ENCODE data around the gene EIF2A.
A peak's percentile ranks its signal among the peaks of the same experiment; 100 is the strongest.
"Not testable (repeated sequence)": the region's sequence is repeated elsewhere in the genome, so short reads cannot be mapped to it uniquely, and the experiment has no call there.

The EIF2A gene

DNA sequence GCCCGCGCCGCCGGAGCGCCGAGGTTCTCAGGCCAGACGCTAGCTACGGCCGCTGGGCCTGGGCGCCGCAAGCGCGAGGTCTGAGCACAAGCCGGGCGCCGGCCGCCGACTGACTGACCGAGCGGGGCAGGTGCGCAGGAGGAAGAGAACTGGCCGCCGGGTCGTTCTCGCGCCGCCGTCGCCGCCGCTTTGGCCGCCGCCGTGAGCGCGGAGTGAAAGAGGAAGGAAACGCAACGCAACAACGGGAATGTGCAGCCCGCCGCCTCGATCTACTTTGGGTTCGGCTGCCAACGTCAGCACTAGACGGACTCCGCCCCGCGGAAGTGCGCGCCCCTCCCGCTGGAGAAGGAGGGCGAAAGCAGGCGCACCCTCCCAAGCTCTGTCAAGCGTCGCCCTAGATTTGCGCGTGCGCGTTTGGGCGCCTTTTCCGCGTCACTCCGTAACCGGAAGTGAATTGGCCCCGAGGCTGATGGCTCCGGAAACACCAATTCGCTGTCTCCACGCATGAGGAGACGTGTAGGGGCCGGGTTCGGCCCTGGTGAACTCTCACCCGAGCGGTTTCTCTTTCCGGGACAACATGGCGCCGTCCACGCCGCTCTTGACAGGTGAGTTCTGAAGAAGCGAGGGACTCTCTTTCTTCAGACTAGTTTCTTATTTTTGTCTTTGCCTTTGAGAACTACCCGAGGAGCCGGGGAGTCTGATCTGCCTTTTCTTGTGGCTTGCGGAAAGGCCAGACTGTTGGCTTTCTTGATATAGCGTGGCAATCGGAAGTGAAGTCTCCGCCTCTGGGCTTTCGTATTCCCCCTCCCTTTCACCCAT is at the start of gene EIF2A, which contains the start of gene SERP1:
Gene EIF2A (plus strand): TSS at position 562 of the 819 bp plus-strand sequence. CDS start 16 bp downstream, at position 578.
Gene SERP1 (minus strand): TSS at position 271 of the 819 bp plus-strand sequence. CDS start 361 bp downstream, outside the sequence.
- DNase-seq (ENCODE audit: low read depth in 2 of 2), result peak; percentile 99

DNA sequence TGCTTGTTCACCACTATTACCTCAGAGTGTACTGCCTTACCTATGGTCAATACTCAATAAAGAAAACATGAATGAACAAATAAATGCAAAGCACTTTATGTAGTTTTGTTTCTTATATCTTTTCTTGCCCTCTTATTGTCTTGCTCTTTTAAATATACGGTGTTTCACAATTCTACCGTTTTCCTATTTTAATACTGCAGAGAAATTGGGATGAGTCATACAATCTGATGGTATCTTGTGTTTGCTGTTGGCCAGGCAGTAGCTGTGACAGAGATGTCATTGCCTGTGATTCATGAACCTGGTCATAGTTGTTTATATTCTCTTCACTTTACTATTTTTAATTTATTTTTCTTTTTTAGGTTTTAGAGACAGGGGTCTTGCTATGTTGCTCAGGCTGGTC is 48.6 kb upstream of the EIF2A start:
- DNase-seq (ENCODE audit: low read depth in 2 of 2), result no peak

DNA sequence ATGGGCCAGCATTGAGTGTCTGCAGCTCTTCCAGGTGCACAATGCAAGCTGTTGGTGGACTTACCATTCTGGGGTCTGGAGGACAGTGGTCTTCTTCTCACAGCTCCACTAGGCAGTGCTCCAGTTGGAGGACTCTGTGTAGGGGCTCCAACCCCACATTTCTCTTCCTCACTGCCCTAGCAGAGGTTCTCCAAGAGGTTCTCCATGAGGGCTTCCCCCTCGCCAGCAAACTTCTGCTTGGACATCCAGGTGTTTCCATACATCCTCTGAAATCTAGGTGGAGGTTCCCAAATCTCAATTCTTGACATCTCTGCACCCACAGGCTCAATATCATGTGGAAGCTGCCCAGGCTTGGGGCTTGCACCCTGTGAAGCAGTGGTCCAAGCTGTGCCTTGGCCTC is 45.6 kb upstream of the EIF2A start:
- DNase-seq (ENCODE audit: low read depth in 2 of 2), result not testable (repeated sequence)

DNA sequence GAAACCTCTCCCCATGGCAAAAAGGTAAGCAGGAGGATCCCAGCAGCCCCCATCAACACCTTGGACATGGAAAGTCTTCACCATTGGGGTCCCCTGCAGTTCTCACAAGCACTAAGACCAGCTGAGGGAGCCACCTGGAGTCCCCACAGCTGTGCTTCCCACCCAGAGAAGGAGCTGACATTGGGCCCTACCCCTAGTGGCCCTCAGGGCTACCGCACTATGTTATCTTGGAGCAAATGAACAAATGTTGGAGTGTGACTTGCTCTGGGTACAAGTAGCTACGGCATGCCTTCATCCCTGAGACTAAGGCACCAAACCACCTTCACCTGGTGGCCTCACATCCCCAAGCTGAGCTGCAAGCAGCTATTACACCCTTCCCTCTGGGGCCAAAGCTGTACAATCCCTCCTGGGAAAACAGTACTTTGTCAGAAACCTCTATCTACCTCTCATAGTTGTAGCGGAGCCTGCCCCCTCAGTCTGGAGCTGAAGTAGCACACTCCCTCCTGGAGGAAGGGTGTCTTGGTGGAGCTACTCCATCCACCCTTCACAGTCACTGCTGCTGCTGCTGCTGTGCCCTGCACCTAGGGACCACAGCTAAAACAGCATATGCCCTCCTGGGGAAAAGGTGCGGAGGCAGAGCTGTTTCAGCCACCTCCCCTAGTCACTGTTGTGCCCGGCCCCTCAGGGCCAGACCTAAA is 43.0 kb upstream of the EIF2A start:
- no peak for DNase-seq (ENCODE audit: low read depth in 2 of 2)

DNA sequence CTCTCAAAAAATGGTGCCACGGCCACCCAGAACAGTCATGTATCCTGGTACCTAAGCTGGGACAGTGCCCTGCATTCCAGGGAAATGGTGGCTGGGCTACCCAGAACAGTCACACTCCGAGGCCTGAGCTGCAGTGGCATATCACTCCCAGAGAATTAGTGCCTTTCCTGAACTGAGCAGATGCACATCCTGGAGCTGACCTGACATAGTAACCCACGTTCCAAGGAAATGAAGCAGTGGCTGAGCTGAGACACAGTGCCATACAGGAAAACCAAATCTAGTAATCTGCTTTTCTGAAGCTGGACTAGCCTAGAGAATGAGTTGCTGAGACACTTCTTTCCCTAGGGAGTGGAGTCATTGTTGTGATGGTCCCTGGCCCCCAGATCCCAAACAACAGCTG is 42.1 kb upstream of the EIF2A start:
- DNase-seq (ENCODE audit: low read depth in 2 of 2), result no peak

DNA sequence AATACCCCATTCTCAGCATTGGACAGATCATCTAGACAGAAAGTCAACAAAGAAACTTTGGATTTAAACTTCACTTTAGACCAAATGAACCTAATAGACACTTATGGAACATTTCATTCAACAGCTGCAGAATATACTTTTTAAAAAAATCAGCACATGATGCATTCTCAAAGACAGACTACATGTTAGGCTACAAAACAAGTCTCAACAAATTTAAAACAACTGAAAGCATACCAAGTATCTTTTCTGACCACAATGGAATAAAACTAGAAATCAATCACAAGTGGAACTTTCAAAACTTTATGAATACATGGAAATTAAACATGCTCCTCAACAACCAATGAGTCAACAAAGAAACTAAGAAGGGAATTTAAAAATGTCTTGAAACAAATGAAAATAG is 38.2 kb upstream of the EIF2A start:
- DNase-seq (ENCODE audit: low read depth in 2 of 2), result no peak

DNA sequence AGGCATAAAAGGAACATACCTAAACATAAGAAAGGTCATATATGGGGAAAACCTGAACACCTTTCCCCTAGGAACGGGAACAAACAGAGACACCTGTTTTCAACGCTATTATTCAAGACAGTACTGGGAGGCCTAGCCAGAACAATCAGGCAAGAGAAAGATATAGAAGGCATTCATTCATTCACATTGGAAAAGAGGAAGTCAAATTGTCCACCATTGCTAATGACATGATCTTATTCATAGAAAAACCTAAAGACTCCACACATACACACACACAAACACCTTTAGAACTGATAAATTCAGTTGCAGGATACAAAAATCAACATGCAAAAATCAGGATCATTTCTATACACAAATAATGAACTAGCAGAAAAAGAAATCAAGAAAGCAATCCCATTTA is 36.8 kb upstream of the EIF2A start:
- no peak for DNase-seq (ENCODE audit: low read depth in 2 of 2)

GRCh38 chr3:150511122-150511821 is 35.3 kb upstream of the EIF2A start:
- no peak for DNase-seq (ENCODE audit: low read depth in 2 of 2)

DNA sequence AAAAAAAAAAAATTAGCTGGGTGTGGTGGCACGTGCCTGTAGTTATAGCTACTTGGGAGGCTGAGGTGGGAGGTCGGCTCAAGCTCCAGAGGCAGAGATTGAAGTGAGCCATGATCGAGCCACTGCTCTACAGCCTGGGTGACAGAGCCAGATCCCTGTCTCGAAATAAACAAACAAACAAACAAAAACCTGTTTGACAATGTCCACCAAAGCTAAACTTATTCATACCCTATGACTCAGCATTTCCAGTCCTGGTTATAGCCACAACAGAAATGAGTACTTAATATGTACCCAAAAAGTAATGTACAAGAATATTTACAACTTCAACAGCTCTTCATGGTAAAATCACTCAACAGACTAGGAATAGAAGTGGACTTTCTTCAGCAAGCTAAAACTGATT is 31.4 kb upstream of the EIF2A start:
- no peak for DNase-seq (ENCODE audit: low read depth in 2 of 2)

DNA sequence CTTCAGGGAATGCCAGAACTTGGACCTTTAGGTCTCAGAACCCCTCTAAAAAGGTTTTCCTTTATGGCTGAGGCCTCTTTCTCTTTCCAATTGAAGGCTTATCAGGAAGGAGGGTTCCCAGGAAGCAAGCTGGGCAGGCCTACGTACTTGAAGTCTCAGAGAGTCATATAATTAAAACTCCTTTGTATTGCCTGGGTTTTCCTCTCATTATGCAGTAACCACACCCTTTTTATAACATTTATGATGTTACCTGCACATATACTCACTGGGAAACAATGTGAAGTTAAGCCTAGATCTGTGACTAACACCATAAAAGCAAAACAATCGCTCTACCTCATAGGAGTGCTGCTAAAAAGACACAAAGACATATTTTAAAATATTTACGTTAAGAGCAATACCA is 27.6 kb upstream of the EIF2A start:
- DNase-seq (ENCODE audit: low read depth in 2 of 2), result no peak

GRCh38 chr3:150520408-150520807 is 26.2 kb upstream of the EIF2A start:
- DNase-seq (ENCODE audit: low read depth in 2 of 2), result no peak

- DNase-seq (ENCODE audit: low read depth in 2 of 2), result no peak
Observed at GRCh38 chr3:150521463-150521862, 25.1 kb upstream of the EIF2A start.

DNA sequence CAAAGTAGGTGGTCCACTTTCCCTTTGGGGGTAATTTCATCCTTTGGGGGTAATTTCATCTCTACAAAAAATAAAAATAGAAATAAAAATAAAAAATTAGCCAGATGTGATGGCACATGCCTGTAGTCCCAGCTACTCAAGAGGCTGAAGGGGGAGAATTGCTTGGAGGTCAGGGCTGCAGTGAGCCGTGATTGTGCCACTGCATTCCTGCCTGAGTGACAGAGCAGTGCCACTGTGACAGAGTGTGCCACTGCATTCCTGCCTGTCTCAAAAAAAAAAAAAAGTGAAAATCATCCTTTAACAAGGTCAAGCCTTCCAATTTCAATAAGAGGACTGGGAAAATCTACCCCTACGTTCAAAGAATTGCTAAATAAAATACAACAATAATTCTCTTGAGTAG is 23.0 kb upstream of the EIF2A start:
- no peak for DNase-seq (ENCODE audit: low read depth in 2 of 2)

- DNase-seq (ENCODE audit: low read depth in 2 of 2), result no peak
Observed at GRCh38 chr3:150527464-150528255, 18.9 kb upstream of the EIF2A start.

- no peak for DNase-seq (ENCODE audit: low read depth in 2 of 2)
Observed at GRCh38 chr3:150528354-150528797, 18.2 kb upstream of the EIF2A start.

GRCh38 chr3:150531775-150532174 is 14.8 kb upstream of the EIF2A start:
- no peak for DNase-seq (ENCODE audit: low read depth in 2 of 2)

DNA sequence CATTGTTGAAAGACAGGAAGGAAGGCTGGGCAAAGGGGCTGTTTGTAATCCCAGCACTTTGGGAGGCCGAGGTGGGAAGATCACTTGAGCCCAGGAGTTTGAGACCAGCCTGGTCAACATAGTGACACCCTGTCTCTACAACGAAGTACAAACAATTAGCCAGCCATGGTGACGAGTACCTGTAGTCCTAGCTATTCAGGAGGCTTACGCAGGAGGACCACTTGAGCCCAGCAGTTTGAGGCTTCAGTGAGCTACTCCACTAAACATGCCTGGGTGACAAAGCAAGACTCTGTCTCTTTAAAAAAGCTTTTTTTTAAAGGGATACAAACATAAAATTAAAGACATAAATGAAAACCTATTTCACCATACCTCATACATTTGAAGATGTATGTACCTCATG is 11.4 kb upstream of the EIF2A start:
- no peak for DNase-seq (ENCODE audit: low read depth in 2 of 2)

- DNase-seq (ENCODE audit: low read depth in 2 of 2), result no peak
Observed at GRCh38 chr3:150538324-150539208, 8.0 kb upstream of the EIF2A start.

DNA sequence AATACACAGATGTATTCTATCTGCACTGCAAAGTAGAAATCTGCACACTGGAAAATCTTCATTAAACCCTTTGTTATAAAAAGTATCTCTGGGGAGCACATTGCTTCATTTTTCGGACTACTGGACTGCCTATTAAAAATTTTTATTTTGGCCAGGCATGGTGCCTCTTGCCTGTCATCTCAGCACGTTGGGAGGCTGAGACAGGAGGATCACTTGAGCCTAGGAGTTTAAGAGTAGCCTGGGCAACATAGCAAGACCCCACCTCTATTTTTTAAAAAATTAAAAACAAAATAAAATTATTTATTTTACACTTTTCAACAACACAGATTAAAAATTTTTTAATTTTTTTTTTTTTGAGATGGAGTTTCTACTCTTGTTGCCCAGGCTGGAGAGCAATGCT is 6.3 kb upstream of the EIF2A start:
- DNase-seq (ENCODE audit: low read depth in 2 of 2), result no peak

DNA sequence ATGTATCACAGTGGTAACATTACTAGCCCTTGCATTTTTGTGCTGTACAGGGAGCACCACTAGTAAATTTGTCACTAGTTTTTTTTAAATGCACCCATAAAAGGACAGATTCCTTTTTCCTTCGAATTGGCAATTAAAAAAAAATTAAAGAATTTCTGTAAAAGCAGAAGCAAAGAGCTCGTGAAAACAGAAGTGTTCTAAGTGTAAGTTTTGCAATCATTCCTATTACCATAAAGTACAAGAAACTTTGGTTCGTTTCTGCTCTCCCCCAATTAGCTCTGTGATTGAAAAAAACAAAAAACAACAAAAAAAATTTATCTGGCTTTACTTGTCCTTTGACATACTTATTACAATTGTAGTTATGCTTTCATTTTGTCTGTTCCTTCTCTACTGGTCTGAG is 5.6 kb upstream of the EIF2A start:
- DNase-seq (ENCODE audit: low read depth in 2 of 2), result no peak

DNA sequence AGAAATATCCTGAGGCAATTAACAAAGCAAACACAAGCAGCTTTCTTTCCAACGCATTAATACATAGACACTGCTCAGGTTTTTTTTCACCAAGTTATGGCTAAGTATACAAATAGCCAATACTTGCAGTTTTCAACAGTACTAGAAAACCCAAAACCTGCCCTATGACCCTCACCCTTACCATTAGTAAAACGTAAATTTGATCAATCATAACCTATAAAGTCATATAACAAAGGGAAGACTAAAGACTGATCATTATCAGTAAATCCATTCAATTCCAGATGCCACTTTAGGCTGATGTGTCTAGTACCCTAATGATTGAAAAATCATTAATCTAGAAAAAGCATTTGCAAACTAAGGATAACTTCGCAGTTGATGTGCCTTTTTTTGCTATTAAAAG is 3.5 kb upstream of the EIF2A start:
- DNase-seq (ENCODE audit: low read depth in 2 of 2), result no peak

Data from activated CD8-positive, alpha-beta memory T cell treated with anti-CD3 and anti-CD28 coated beads for 4 hours (primary cell).